ENCODE data around the gene RYR2. TPM values are rescaled to one million over a fixed set of nuclear protein-coding genes. Genes with fewer than 3 reads are reported as not detected.

The RYR2 gene
- total RNA-seq, 1 donor from 2014 or later = 0.90 TPM

- H3K27me3 Mint-ChIP-seq (ENCODE audit: insufficient read depth, low read depth) = no peaks in the 10 kb centered on the region
- no peaks in the 10 kb centered on the region for H3K9me3 ChIP-seq (ENCODE audit: low read depth)
- H3K9me3 Mint-ChIP-seq = peaks cover under 1% of the 10 kb centered on the region
- H3K4me2 ChIP-seq = no peak overlapping the region
- H3K9ac ChIP-seq = no peak overlapping the region
- TF ChIP-seq, protein P1, sequence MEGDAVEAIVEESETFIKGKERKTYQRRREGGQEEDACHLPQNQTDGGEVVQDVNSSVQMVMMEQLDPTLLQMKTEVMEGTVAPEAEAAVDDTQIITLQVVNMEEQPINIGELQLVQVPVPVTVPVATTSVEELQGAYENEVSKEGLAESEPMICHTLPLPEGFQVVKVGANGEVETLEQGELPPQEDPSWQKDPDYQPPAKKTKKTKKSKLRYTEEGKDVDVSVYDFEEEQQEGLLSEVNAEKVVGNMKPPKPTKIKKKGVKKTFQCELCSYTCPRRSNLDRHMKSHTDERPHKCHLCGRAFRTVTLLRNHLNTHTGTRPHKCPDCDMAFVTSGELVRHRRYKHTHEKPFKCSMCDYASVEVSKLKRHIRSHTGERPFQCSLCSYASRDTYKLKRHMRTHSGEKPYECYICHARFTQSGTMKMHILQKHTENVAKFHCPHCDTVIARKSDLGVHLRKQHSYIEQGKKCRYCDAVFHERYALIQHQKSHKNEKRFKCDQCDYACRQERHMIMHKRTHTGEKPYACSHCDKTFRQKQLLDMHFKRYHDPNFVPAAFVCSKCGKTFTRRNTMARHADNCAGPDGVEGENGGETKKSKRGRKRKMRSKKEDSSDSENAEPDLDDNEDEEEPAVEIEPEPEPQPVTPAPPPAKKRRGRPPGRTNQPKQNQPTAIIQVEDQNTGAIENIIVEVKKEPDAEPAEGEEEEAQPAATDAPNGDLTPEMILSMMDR (IDR thresholded peaks at IDR 0.05) = no peak
- TF ChIP-seq EZH2 (IDR thresholded peaks at IDR 0.05) (no peak), EZH2phosphoT487 (IDR thresholded peaks at IDR 0.05) (no peak)
- H2AFZ ChIP-seq (replicated peaks) = no peak overlapping the region
- no peaks in the 10 kb centered on the region for H3F3A ChIP-seq (ENCODE audit: low read depth)
- H3K27ac ChIP-seq = no peak overlapping the region
- no peak overlapping the region for H3K27ac Mint-ChIP-seq
- H3K27me3 ChIP-seq = no peaks in the 10 kb centered on the region
- no peaks in the 10 kb centered on the region for H3K79me2 ChIP-seq (ENCODE audit: low read depth)
- no peaks in the 10 kb centered on the region for H3K36me3 ChIP-seq
- no peaks in the 10 kb centered on the region for H3K36me3 Mint-ChIP-seq
- peaks cover 8% of the 10 kb centered on the region for H3K4me1 Mint-ChIP-seq
- H4K20me1 ChIP-seq (ENCODE audit: low read depth) = no peaks in the 10 kb centered on the region
- H3K4me1 ChIP-seq = peaks cover 11% of the 10 kb centered on the region
- no peak overlapping the region for H3K4me3 ChIP-seq
- DNase-seq (ENCODE audit: low spot score) = no peak
- H3K4me3 Mint-ChIP-seq = no peak overlapping the region
These were observed 29.6 kb upstream of the RYR2 start for GRCh38 chr1:237012361-237012760.

DNA sequence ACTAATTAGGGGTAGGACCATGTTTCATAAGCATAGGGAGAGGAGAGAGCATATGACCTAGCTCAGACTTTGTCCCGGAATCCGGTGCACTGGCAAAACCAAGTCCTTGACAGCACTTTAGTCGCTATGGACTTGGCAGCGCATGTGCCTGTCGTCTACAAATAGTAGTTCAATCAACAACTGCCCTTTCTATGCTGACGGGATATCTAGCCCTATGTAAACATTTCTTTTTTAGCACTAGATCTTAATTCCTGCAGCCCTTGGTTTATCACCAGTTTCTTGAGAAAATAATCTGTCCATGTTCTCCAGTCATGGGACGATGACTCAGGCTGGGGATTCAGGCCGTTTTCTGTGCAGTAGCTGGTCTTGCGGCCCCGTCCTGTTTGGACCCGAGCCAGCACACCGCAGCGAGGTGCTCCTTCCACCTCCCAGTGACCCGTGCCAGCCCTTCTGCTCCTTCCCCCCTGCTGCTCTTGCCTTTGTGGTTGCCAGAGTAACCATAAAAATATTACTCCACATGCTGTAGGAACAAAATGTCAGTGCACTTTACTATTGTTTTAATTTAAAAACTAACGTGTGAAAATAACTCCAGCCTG lies 29.1 kb upstream of the RYR2 start:
- TF ChIP-seq, protein P1 (IDR thresholded peaks at IDR 0.05) = no peak
- TF ChIP-seq EZH2 (IDR thresholded peaks at IDR 0.05) (no peak), EZH2phosphoT487 (IDR thresholded peaks at IDR 0.05) (no peak)
- H3K27me3 Mint-ChIP-seq (ENCODE audit: insufficient read depth, low read depth) = no peaks in the 10 kb centered on the region
- H3K4me1 Mint-ChIP-seq = peaks cover 8% of the 10 kb centered on the region
- no peak overlapping the region for H2AFZ ChIP-seq (replicated peaks)
- H3K79me2 ChIP-seq (ENCODE audit: low read depth) = no peaks in the 10 kb centered on the region
- no peaks in the 10 kb centered on the region for H3F3A ChIP-seq (ENCODE audit: low read depth)
- no peak overlapping the region for H3K4me2 ChIP-seq
- no peaks in the 10 kb centered on the region for H3K36me3 Mint-ChIP-seq
- no peak overlapping the region for H3K27ac Mint-ChIP-seq
- peaks cover 2% of the 10 kb centered on the region for H3K9me3 Mint-ChIP-seq
- H3K9me3 ChIP-seq (ENCODE audit: low read depth) = no peaks in the 10 kb centered on the region
- no peak overlapping the region for H3K4me3 Mint-ChIP-seq
- no peak overlapping the region for H3K9ac ChIP-seq
- no peak for DNase-seq (ENCODE audit: low spot score)
- no peaks in the 10 kb centered on the region for H3K36me3 ChIP-seq
- H3K27ac ChIP-seq = no peak overlapping the region
- H4K20me1 ChIP-seq (ENCODE audit: low read depth) = no peaks in the 10 kb centered on the region
- H3K4me1 ChIP-seq = peaks cover 11% of the 10 kb centered on the region
- H3K27me3 ChIP-seq = no peaks in the 10 kb centered on the region
- no peak overlapping the region for H3K4me3 ChIP-seq

GRCh38 chr1:237013608-237014007 lies 28.4 kb upstream of the RYR2 start:
- H3K9ac ChIP-seq = no peak overlapping the region

More at GRCh38 chr1:237013608-237014007, 28.4 kb upstream of the RYR2 start:
- peaks cover 8% of the 10 kb centered on the region for H3K4me1 Mint-ChIP-seq
- H3K4me3 Mint-ChIP-seq = no peak overlapping the region
- TF ChIP-seq EZH2phosphoT487 (IDR thresholded peaks at IDR 0.05) = no peak
- TF ChIP-seq, protein P1 (IDR thresholded peaks at IDR 0.05) = no peak
- TF ChIP-seq EZH2 (IDR thresholded peaks at IDR 0.05) = no peak
- Histone ChIP-seq H3F3A (ENCODE audit: low read depth) (no peaks in the 10 kb centered on the region), H3K27me3 (no peaks in the 10 kb centered on the region), H4K20me1 (ENCODE audit: low read depth) (no peaks in the 10 kb centered on the region), H3K79me2 (ENCODE audit: low read depth) (no peaks in the 10 kb centered on the region), H3K9me3 (ENCODE audit: low read depth) (no peaks in the 10 kb centered on the region), H3K4me1 (peaks cover 11% of the 10 kb centered on the region), H3K4me3 (no peak overlapping the region), H3K4me2 (no peak overlapping the region), H2AFZ (replicated peaks) (no peak overlapping the region), H3K27ac (no peak overlapping the region), H3K36me3 (no peaks in the 10 kb centered on the region)
- H3K36me3 Mint-ChIP-seq = no peaks in the 10 kb centered on the region
- peaks cover 2% of the 10 kb centered on the region for H3K9me3 Mint-ChIP-seq
- no peak overlapping the region for H3K27ac Mint-ChIP-seq
- H3K27me3 Mint-ChIP-seq (ENCODE audit: insufficient read depth, low read depth) = no peaks in the 10 kb centered on the region
- no peak for DNase-seq (ENCODE audit: low spot score)
